GM12891 (cell line): ENCODE data around the gene ZRSR2.
A peak's percentile ranks its signal among the peaks of the same experiment; 100 is the strongest.
"Not testable (repeated sequence)": the region's sequence is repeated elsewhere in the genome, so short reads cannot be mapped to it uniquely, and the experiment has no call there.

Source experiments
- DNase-seq: peaks from one replicate; pipeline ENCODE4 v3.0.0; 2011; ENCODE audit warnings: low spot score; ENCODE audit not compliant: insufficient read length
- FAIRE-seq: peaks from 2 replicates; lab custom pipeline; 2011; peaks lifted over from hg19 to GRCh38; lab: Jason Lieb, UNC
- PAX5 ChIP-seq: IDR thresholded peaks from 2 replicates; pipeline ENCODE4 v1.6.1; 2011; ENCODE audit warnings: low read length, moderate library complexity, mild to moderate bottlenecking; ENCODE audit not compliant: insufficient read depth, severe bottlenecking
- POLR2A ChIP-seq: IDR thresholded peaks from 2 replicates; pipeline ENCODE4 v1.6.1; 2011; ENCODE audit warnings: low read depth, low read length, control low read depth
- POLR2AphosphoS5 ChIP-seq: IDR thresholded peaks from 2 replicates; pipeline ENCODE4 v1.6.1; 2011; ENCODE audit warnings: low read depth, low read length, control low read depth
- POU2F2 ChIP-seq: IDR thresholded peaks from 2 replicates; pipeline ENCODE4 v1.6.1; 2011; ENCODE audit warnings: low read depth, mild to moderate bottlenecking, control low read depth, low read length, moderate library complexity
- SPI1 ChIP-seq: IDR thresholded peaks from 2 replicates; pipeline ENCODE4 v1.6.1; 2011; ENCODE audit warnings: low read depth, low read length, control low read depth
- TAF1 ChIP-seq: IDR thresholded peaks from 2 replicates; pipeline ENCODE4 v1.6.1; 2011; ENCODE audit warnings: low read depth, low read length, control low read depth

The ZRSR2 gene

GRCh38 chrX:15820106-15821073 is 30.1 kb downstream of the ZRSR2 start:
- FAIRE-seq (no peak), DNase-seq (no peak)
- TF ChIP-seq PAX5 (no peak), POU2F2 (no peak), SPI1 (no peak), TAF1 (no peak), POLR2A (no peak), POLR2AphosphoS5 (no peak)

- FAIRE-seq (no peak), DNase-seq (no peak)
- TF ChIP-seq POLR2AphosphoS5, result no peak
- TF ChIP-seq POLR2A, result no peak
- no peak for TF ChIP-seq PAX5
- no peak for TF ChIP-seq POU2F2
- no peak for TF ChIP-seq SPI1
- TF ChIP-seq TAF1, result no peak
Measured at GRCh38 chrX:15822922-15823321, 32.6 kb downstream of the ZRSR2 start.

GRCh38 chrX:15825936-15826335 is 35.7 kb downstream of the ZRSR2 start:
- no peak for TF ChIP-seq POLR2A
- no peak for TF ChIP-seq PAX5
- no peak for TF ChIP-seq POLR2AphosphoS5
- TF ChIP-seq POU2F2, result no peak
- DNase-seq (no peak), FAIRE-seq (peak; percentile 38)

- FAIRE-seq (no peak), DNase-seq (no peak)
- TF ChIP-seq POLR2A (no peak), PAX5 (no peak), TAF1 (no peak), POU2F2 (no peak), SPI1 (no peak), POLR2AphosphoS5 (no peak)
Measured at GRCh38 chrX:15829217-15829616, 38.9 kb downstream of the ZRSR2 start.

GRCh38 chrX:15831347-15831746 is 41.1 kb downstream of the ZRSR2 start:
- not testable (repeated sequence) for FAIRE-seq

GRCh38 chrX:15834053-15834452 is 43.8 kb downstream of the ZRSR2 start:
- DNase-seq, result no peak
- no peak for TF ChIP-seq TAF1
- no peak for TF ChIP-seq POU2F2
- peak; percentile 66 for TF ChIP-seq SPI1
- FAIRE-seq, result no peak

More at GRCh38 chrX:15831347-15831746, 41.1 kb downstream of the ZRSR2 start:
- DNase-seq, result not testable (repeated sequence)

GRCh38 chrX:15834827-15835595 is 44.7 kb downstream of the ZRSR2 start:
- DNase-seq (no peak), FAIRE-seq (no peak)
- no peak for TF ChIP-seq SPI1
- TF ChIP-seq POLR2A, result no peak
- TF ChIP-seq POLR2AphosphoS5, result no peak
- TF ChIP-seq POU2F2, result no peak
- TF ChIP-seq PAX5, result no peak
- no peak for TF ChIP-seq TAF1

GRCh38 chrX:15838017-15838416 is 47.7 kb downstream of the ZRSR2 start:
- FAIRE-seq (no peak), DNase-seq (no peak)
- TF ChIP-seq POLR2A, result no peak
- TF ChIP-seq POU2F2, result no peak
- TF ChIP-seq TAF1, result no peak
- no peak for TF ChIP-seq PAX5
- no peak for TF ChIP-seq SPI1
- no peak for TF ChIP-seq POLR2AphosphoS5

GRCh38 chrX:15841853-15842516 is 51.7 kb downstream of the ZRSR2 start:
- DNase-seq, result no peak
- FAIRE-seq, result no peak
- TF ChIP-seq TAF1 (no peak), POLR2A (no peak), POLR2AphosphoS5 (no peak), PAX5 (no peak), SPI1 (no peak), POU2F2 (no peak)

GRCh38 chrX:15843960-15844359 is 53.7 kb downstream of the ZRSR2 start:
- TF ChIP-seq POU2F2 (no peak), POLR2A (no peak), TAF1 (no peak), SPI1 (no peak), POLR2AphosphoS5 (no peak), PAX5 (no peak)
- no peak for FAIRE-seq
- no peak for DNase-seq
